MCF 10A (cell line): ENCODE measurements around the gene DOP1A. TPM values are rescaled to one million over a fixed set of nuclear protein-coding genes. Genes with fewer than 3 reads are reported as not detected.

Experiments
- BruUV-seq: library from RNA; stranded (reverse); fragments of 400-500 nt; replicated peaks from 2 replicates; lab custom pipeline; 2021; lab: Mats Ljungman, UMichigan
- CTCF ChIA-PET: fragments of 300-600 bp; sonication (Branson Sonifier 250); formaldehyde crosslinking; extraction: SDS; loops from one replicate; lab custom pipeline; 2021; ENCODE audit warnings: antibody characterized with exemption, inconsistent platforms; lab: Yijun Ruan, JAX
- POLR2A ChIA-PET: fragments of 300-600, 350-650 bp; sonication (Branson Sonifier 250); formaldehyde crosslinking; extraction: SDS; loops from one replicate; lab custom pipeline; 2020; ENCODE audit warnings: antibody characterized with exemption, inconsistent platforms; lab: Yijun Ruan, JAX
- DNase-seq: peaks from one replicate; pipeline ENCODE4 v3.0.0-alpha.2; 2018; ENCODE audit not compliant: unreplicated experiment
- H3K27ac Mint-ChIP-seq: one replicate; pipeline ENCODE4 v1.8.0; 2022; ENCODE audit warnings: mild to moderate bottlenecking, low read depth, mixed read lengths; ENCODE audit not compliant: unreplicated experiment
- H3K27me3 Mint-ChIP-seq: one replicate; pipeline ENCODE4 v1.8.0; 2022; ENCODE audit warnings: mixed read lengths; ENCODE audit not compliant: insufficient read depth, unreplicated experiment
- H3K36me3 Mint-ChIP-seq: one replicate; pipeline ENCODE4 v1.8.0; 2022; ENCODE audit warnings: mild to moderate bottlenecking, moderate library complexity, mixed read lengths; ENCODE audit not compliant: insufficient read depth, unreplicated experiment
- H3K4me1 Mint-ChIP-seq: one replicate; pipeline ENCODE4 v1.8.0; 2022; ENCODE audit warnings: mixed read lengths; ENCODE audit not compliant: insufficient read depth, unreplicated experiment
- H3K4me3 Mint-ChIP-seq: one replicate; pipeline ENCODE4 v1.8.0; 2022; ENCODE audit warnings: mild to moderate bottlenecking, moderate library complexity, mixed read lengths; ENCODE audit not compliant: unreplicated experiment
- H3K9me3 Mint-ChIP-seq: one replicate; pipeline ENCODE4 v1.8.0; 2022; ENCODE audit warnings: mixed read lengths; ENCODE audit not compliant: unreplicated experiment
- intact Hi-C: fragments of 100-400 bp; cut with micrococcal nuclease; formaldehyde crosslinking; loops from 2 replicates; pipeline ENCODE4 v1.14.1; 2022
- total RNA-seq: library from RNA; stranded (reverse); gene quantifications from 2 replicates; pipeline ENCODE4 v1.2.3, GENCODE V29; 2022
- TF ChIP-seq, protein P1 (sequence below): fragments of 200-600 bp; IDR thresholded peaks from one replicate; pipeline ENCODE4 v1.8.0; 2022; ENCODE audit warnings: antibody characterized with exemption, mild to moderate bottlenecking; ENCODE audit not compliant: unreplicated experiment

DOP1A gene
- total RNA-seq, 1 experiment from 2014 or later = 31.3 TPM

DNA sequence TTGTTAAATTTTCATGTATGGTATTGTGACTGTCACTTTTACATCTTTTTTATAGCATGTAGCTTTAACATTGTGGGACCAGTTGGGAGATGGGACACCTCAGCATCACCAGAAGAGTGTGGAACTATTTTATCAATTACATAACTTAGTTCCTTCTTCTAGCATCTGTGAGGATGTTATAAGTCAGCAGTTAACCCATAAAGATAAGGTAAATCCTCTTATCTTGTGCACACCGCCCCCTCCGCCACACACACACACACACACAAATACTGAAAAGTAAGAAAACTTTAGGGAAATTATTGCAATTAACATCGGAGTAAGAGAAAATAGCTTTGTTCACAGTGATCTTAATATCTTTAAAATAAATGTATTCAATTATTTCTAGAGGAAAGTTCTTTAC lies 64.7 kb downstream of the DOP1A start:
- TF ChIP-seq, protein P1, sequence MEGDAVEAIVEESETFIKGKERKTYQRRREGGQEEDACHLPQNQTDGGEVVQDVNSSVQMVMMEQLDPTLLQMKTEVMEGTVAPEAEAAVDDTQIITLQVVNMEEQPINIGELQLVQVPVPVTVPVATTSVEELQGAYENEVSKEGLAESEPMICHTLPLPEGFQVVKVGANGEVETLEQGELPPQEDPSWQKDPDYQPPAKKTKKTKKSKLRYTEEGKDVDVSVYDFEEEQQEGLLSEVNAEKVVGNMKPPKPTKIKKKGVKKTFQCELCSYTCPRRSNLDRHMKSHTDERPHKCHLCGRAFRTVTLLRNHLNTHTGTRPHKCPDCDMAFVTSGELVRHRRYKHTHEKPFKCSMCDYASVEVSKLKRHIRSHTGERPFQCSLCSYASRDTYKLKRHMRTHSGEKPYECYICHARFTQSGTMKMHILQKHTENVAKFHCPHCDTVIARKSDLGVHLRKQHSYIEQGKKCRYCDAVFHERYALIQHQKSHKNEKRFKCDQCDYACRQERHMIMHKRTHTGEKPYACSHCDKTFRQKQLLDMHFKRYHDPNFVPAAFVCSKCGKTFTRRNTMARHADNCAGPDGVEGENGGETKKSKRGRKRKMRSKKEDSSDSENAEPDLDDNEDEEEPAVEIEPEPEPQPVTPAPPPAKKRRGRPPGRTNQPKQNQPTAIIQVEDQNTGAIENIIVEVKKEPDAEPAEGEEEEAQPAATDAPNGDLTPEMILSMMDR = no peak
- ChIA-PET POLR2A (interaction anchor here (0.6 to 0.7 kb wide), 2 partner anchors 949 to 987 kb away, joined by 3 read pairs; no protein-coding TSS in a partner anchor), CTCF (interaction anchor here (0.6 to 3.1 kb wide), 2 partner anchors 66 to 407 kb away, joined by 3 to 23 read pairs; partner anchors contain the start of genes DOP1A and UBE3D)
- Mint-ChIP-seq H3K27ac (no peak overlapping the region), H3K4me1 (no peaks in the 10 kb centered on the region), H3K9me3 (no peaks in the 10 kb centered on the region), H3K4me3 (no peak overlapping the region), H3K36me3 (peaks cover 45% of the 10 kb centered on the region), H3K27me3 (no peaks in the 10 kb centered on the region)
- no peak for DNase-seq
- intact Hi-C loops = no loop called here
- no TSS peak for BruUV-seq

DNA sequence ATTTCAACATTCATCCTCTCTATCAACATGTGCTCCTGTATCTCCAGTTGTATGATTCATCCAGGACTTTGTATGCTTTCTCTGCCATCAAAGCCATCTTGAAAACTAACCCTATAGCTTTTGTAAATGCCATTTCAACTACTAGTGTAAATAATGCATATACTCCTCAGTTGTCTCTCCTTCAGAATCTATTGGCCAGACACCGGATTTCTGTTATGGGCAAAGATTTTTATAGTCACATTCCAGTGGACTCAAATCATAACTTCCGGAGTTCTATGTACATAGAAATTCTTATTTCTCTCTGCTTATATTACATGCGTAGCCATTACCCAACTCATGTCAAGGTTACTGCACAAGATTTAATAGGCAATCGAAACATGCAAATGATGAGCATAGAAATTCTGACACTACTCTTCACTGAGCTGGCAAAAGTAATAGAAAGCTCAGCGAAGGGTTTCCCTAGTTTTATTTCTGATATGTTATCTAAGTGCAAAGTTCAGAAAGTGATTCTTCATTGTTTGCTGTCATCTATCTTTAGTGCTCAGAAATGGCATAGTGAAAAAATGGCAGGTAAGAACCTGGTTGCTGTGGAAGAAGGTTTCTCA lies 70.7 kb downstream of the DOP1A start:
- TF ChIP-seq, protein P1 = no peak
- ChIA-PET CTCF (interaction anchor here (0.9 to 2.6 kb wide), 3 partner anchors 61 to 73 kb away, joined by 3 to 20 read pairs (median 9); partner anchors contain the start of genes DOP1A and UBE3D), POLR2A (interaction anchor here (0.6 to 1.8 kb wide), 6 partner anchors 18 to 1403 kb away, joined by 3 to 6 read pairs (median 4); partner anchors contain the start of genes DOP1A, PGM3, RWDD2A and UBE3D)
- no peaks in the 10 kb centered on the region for H3K4me1 Mint-ChIP-seq
- H3K27ac Mint-ChIP-seq = no peak overlapping the region
- BruUV-seq = TSS peak; percentile 39
- DNase-seq = no peak
- H3K9me3 Mint-ChIP-seq = no peaks in the 10 kb centered on the region
- no peak overlapping the region for H3K4me3 Mint-ChIP-seq
- no peaks in the 10 kb centered on the region for H3K27me3 Mint-ChIP-seq
- peaks cover 55% of the 10 kb centered on the region for H3K36me3 Mint-ChIP-seq
- intact Hi-C loops = no loop called here

DNA sequence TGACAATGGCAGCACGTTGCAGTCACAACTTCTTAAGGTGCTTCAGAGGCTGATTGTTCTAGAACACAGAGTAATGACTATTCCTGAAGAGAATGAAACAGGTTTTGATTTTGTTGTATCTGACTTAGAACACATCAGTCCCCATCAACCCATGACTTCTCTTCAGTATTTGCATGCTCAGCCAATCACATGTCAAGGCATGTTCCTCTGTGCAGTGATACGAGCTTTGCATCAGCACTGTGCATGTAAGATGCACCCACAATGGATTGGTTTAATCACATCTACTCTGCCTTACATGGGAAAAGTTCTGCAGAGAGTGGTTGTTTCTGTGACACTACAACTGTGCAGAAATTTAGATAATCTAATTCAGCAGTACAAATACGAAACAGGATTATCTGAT lies 71.3 kb downstream of the DOP1A start:
- H3K27me3 Mint-ChIP-seq = no peaks in the 10 kb centered on the region
- no peak overlapping the region for H3K4me3 Mint-ChIP-seq
- H3K9me3 Mint-ChIP-seq = no peaks in the 10 kb centered on the region
- no peak for DNase-seq
- H3K27ac Mint-ChIP-seq = no peak overlapping the region
- no peaks in the 10 kb centered on the region for H3K4me1 Mint-ChIP-seq
- no TSS peak for BruUV-seq
- ChIA-PET CTCF (interaction anchor here (2.2 to 2.6 kb wide), 2 partner anchors 71 to 73 kb away, joined by 9 to 20 read pairs; partner anchors contain the start of genes DOP1A and UBE3D), POLR2A (interaction anchor here (0.8 to 1.6 kb wide), 4 partner anchors 27 to 71 kb away, joined by 3 to 6 read pairs (median 4); partner anchors contain the start of genes DOP1A, PGM3 and RWDD2A)
- peaks cover 57% of the 10 kb centered on the region for H3K36me3 Mint-ChIP-seq
- intact Hi-C loops = no loop called here
- TF ChIP-seq, protein P1 = no peak

DNA sequence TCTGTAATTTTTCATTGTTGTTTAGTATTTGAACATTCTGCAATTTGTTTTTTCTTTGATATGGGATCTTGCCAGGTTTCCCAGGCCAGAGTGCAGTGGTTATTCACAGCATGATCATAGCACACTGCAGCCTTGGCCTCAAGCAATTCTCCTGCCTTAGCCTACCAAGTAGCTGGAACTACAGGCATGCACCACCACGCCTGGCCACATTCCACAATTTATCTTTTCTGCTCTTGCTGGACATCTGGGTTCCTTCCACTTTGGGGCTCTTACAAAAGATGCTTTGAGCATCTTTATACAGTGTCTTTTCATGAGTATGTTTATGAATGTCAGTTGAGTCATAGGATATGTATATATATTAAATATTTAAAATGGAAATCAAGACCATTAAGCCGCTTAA lies 83.6 kb downstream of the DOP1A start:
- POLR2A ChIA-PET = no interaction called here
- intact Hi-C loops = no loop called here
- no TSS peak for BruUV-seq
- CTCF ChIA-PET = no interaction called here
- H3K4me3 Mint-ChIP-seq = no peak overlapping the region
- H3K36me3 Mint-ChIP-seq = peaks cover 68% of the 10 kb centered on the region
- no peak for DNase-seq
- H3K27ac Mint-ChIP-seq = no peak overlapping the region
- no peaks in the 10 kb centered on the region for H3K27me3 Mint-ChIP-seq
- TF ChIP-seq, protein P1 = no peak
- no peaks in the 10 kb centered on the region for H3K4me1 Mint-ChIP-seq
- no peaks in the 10 kb centered on the region for H3K9me3 Mint-ChIP-seq
